ENCODE results near the gene ATP6V1G2. TPM values are rescaled to one million over a fixed set of nuclear protein-coding genes. Genes with fewer than 3 reads are reported as not detected.

Gene ATP6V1G2
- total and polyA plus RNA-seq, 12 donors, result 0.87 to 6.6 (median 3.1) TPM

- TF ChIP-seq POLR2A (IDR thresholded peaks at IDR 0.05), result no peak
- TF ChIP-seq, protein P1, sequence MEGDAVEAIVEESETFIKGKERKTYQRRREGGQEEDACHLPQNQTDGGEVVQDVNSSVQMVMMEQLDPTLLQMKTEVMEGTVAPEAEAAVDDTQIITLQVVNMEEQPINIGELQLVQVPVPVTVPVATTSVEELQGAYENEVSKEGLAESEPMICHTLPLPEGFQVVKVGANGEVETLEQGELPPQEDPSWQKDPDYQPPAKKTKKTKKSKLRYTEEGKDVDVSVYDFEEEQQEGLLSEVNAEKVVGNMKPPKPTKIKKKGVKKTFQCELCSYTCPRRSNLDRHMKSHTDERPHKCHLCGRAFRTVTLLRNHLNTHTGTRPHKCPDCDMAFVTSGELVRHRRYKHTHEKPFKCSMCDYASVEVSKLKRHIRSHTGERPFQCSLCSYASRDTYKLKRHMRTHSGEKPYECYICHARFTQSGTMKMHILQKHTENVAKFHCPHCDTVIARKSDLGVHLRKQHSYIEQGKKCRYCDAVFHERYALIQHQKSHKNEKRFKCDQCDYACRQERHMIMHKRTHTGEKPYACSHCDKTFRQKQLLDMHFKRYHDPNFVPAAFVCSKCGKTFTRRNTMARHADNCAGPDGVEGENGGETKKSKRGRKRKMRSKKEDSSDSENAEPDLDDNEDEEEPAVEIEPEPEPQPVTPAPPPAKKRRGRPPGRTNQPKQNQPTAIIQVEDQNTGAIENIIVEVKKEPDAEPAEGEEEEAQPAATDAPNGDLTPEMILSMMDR (IDR thresholded peaks at IDR 0.05), result no peak
- H3K4me1 ChIP-seq (replicated peaks in 1 of 2), result no peaks in the 10 kb centered on the region
- DNase-seq, result no peak
- H3K36me3 ChIP-seq (replicated peaks in 1 of 2), result no peaks in the 10 kb centered on the region
- H3K9me3 ChIP-seq (replicated peaks in 1 of 3), result no peaks in the 10 kb centered on the region
- no peak overlapping the region for H3K4me3 ChIP-seq
- H3K27ac ChIP-seq, result no peak overlapping the region
- intact Hi-C loops (cut with DNase I), result no loop called here
- H3K27me3 ChIP-seq, result no peaks in the 10 kb centered on the region
- whole genome bisulfite sequencing, 4 donors, result 80 to 100% (median 84%) methylated on average over 1 of the region's 1 CpG
These were observed 23.6 kb upstream of the ATP6V1G2 start for GRCh38 chr6:31569861-31570536.

GRCh38 chr6:31568537-31568961, 22.1 kb upstream of the ATP6V1G2 start:
- WGBS, 4 donors, result 57 to 76% (median 63%) methylated on average over 3 of the region's 3 CpGs
- H3K4me3 ChIP-seq, result no peak overlapping the region
- no peaks in the 10 kb centered on the region for H3K36me3 ChIP-seq (replicated peaks in 1 of 2)
- intact Hi-C loops (cut with DNase I), result no loop called here
- H3K27me3 ChIP-seq, result no peaks in the 10 kb centered on the region
- H3K9me3 ChIP-seq (replicated peaks in 1 of 3), result no peaks in the 10 kb centered on the region
- H3K4me1 ChIP-seq (replicated peaks in 1 of 2), result no peaks in the 10 kb centered on the region
- no peak overlapping the region for H3K27ac ChIP-seq
- TF ChIP-seq, protein P1 (IDR thresholded peaks at IDR 0.05), result no peak
- no peak for TF ChIP-seq POLR2A (IDR thresholded peaks at IDR 0.05)
- DNase-seq, result peak in 1 of 7 donors; percentile 38

- H3K27ac ChIP-seq, result no peak overlapping the region
- no peak for DNase-seq
- no peaks in the 10 kb centered on the region for H3K27me3 ChIP-seq
- no peaks in the 10 kb centered on the region for H3K9me3 ChIP-seq (replicated peaks in 1 of 3)
- no peaks in the 10 kb centered on the region for H3K4me1 ChIP-seq (replicated peaks in 1 of 2)
- intact Hi-C loops (cut with DNase I), result no loop called here
- no peaks in the 10 kb centered on the region for H3K36me3 ChIP-seq (replicated peaks in 1 of 2)
- TF ChIP-seq, protein P1 (IDR thresholded peaks at IDR 0.05), result no peak
- TF ChIP-seq POLR2A (IDR thresholded peaks at IDR 0.05), result no peak
- WGBS, 4 donors, result 39 to 53% (median 46%) methylated on average over 9 of the region's 9 CpGs
- H3K4me3 ChIP-seq, result no peak overlapping the region
These were observed 21.3 kb upstream of the ATP6V1G2 start for GRCh38 chr6:31567531-31568370.

GRCh38 chr6:31560697-31561058, 14.3 kb upstream of the ATP6V1G2 start:
- no peaks in the 10 kb centered on the region for H3K27me3 ChIP-seq
- intact Hi-C loops (cut with DNase I), result no loop called here
- H3K4me3 ChIP-seq, result no peak overlapping the region
- peak overlapping the region in 3 of 5 donors; percentile 26 to 76 (median 69) for H3K27ac ChIP-seq
- peaks cover 16 to 33% of the 10 kb centered on the region in 2 donors for H3K4me1 ChIP-seq (replicated peaks in 1 of 2)
- no peaks in the 10 kb centered on the region for H3K9me3 ChIP-seq (replicated peaks in 1 of 3)
- TF ChIP-seq, protein P1 (IDR thresholded peaks at IDR 0.05), result no peak
- TF ChIP-seq POLR2A (IDR thresholded peaks at IDR 0.05), result no peak
- DNase-seq, result no peak
- H3K36me3 ChIP-seq (replicated peaks in 1 of 2), result peaks cover 0 to 33% of the 10 kb centered on the region in 2 donors

Measured in adrenal gland (tissue), 12 donors.